Lower leg skin (tissue), 3 donors: ENCODE data around the gene SMAD9.

ENCODE experiments used
- CTCF ChIP-seq, 3 donors: fragments of 450-650 bp; IDR thresholded peaks; one replicate each; pipeline ENCODE4 v1.5.1; 2016; ENCODE audit warnings: antibody characterized with exemption in 3 of 3, mild to moderate bottlenecking in 3 of 3, moderate library complexity in 2 of 3
- POLR2A ChIP-seq, 2 donors: fragments of 450-650 bp; IDR thresholded peaks; one replicate each; pipeline ENCODE4 v1.6.1; 2016 to 2017; ENCODE audit warnings: antibody characterized with exemption in 2 of 2, mild to moderate bottlenecking in 1 of 2, moderate library complexity in 1 of 2

GRCh38 chr13:36804588-36804987 lies 115.5 kb downstream of the SMAD9 start:
- TF ChIP-seq CTCF (IDR thresholded peaks at IDR 0.05) (no peak), POLR2A (IDR thresholded peaks at IDR 0.05) (no peak)
